Fibroblast of peridontal ligament (primary cell): ENCODE measurements around the gene CLEC4A.
A peak's percentile ranks its signal among the peaks of the same experiment; 100 is the strongest.
"Not testable (repeated sequence)": the region's sequence is repeated elsewhere in the genome, so short reads cannot be mapped to it uniquely, and the experiment has no call there.

Source experiments
- DNase-seq: peaks from one replicate; pipeline ENCODE4 v3.0.0-alpha.2; 2010; ENCODE audit errors: extremely low read depth

Gene CLEC4A

GRCh38 chr12:8123124-8123912, at the start of gene CLEC4A:
Gene CLEC4A (plus strand): TSS chr12:8123617. CDS start chr12:8123879, 262 bp downstream.
- no peak for DNase-seq

- DNase-seq: no peak
Measured at GRCh38 chr12:8075935-8076334, 47.5 kb upstream of the CLEC4A start.

GRCh38 chr12:8076366-8076765, 47.1 kb upstream of the CLEC4A start:
- no peak for DNase-seq

- peak; percentile 30 for DNase-seq
Measured at GRCh38 chr12:8077207-8077606, 46.2 kb upstream of the CLEC4A start.

- peak; percentile 88 for DNase-seq
Measured at GRCh38 chr12:8078398-8078797, 45.0 kb upstream of the CLEC4A start.

GRCh38 chr12:8078916-8079315, 44.5 kb upstream of the CLEC4A start:
- DNase-seq: no peak

GRCh38 chr12:8080120-8080519, 43.3 kb upstream of the CLEC4A start:
- no peak for DNase-seq

GRCh38 chr12:8081251-8081920, 42.0 kb upstream of the CLEC4A start:
- DNase-seq: peak; percentile 18

GRCh38 chr12:8082808-8083100, 40.7 kb upstream of the CLEC4A start:
- peak; percentile 9 for DNase-seq

GRCh38 chr12:8084351-8084750, 39.1 kb upstream of the CLEC4A start:
- not testable (repeated sequence) for DNase-seq

GRCh38 chr12:8087666-8088065, 35.8 kb upstream of the CLEC4A start:
- no peak for DNase-seq

- no peak for DNase-seq
Measured at GRCh38 chr12:8088574-8088973, 34.8 kb upstream of the CLEC4A start.

GRCh38 chr12:8089277-8089676, 34.1 kb upstream of the CLEC4A start:
- DNase-seq: not testable (repeated sequence)

- no peak for DNase-seq
Measured at GRCh38 chr12:8089716-8090115, 33.7 kb upstream of the CLEC4A start.

GRCh38 chr12:8093291-8093690, 30.1 kb upstream of the CLEC4A start:
- DNase-seq: no peak

- no peak for DNase-seq
Measured at GRCh38 chr12:8096281-8096915, 27.0 kb upstream of the CLEC4A start.

GRCh38 chr12:8099235-8099634, 24.2 kb upstream of the CLEC4A start:
- no peak for DNase-seq

- DNase-seq: peak; percentile 89
Measured at GRCh38 chr12:8108808-8109398, 14.5 kb upstream of the CLEC4A start.

GRCh38 chr12:8113117-8113516, 10.3 kb upstream of the CLEC4A start:
- not testable (repeated sequence) for DNase-seq

- no peak for DNase-seq
Measured at GRCh38 chr12:8120072-8120713, 3.2 kb upstream of the CLEC4A start.

- DNase-seq: no peak
Measured at GRCh38 chr12:8127138-8127537, 3.7 kb downstream of the CLEC4A start.
